Measurements from ENCODE around the gene C22orf23. TPM values are rescaled to one million over a fixed set of nuclear protein-coding genes. Genes with fewer than 3 reads are reported as not detected.

C22orf23 gene
- total RNA-seq, 4 donors from 2014 or later, result 0.21 TPM; not detected in 3

DNA sequence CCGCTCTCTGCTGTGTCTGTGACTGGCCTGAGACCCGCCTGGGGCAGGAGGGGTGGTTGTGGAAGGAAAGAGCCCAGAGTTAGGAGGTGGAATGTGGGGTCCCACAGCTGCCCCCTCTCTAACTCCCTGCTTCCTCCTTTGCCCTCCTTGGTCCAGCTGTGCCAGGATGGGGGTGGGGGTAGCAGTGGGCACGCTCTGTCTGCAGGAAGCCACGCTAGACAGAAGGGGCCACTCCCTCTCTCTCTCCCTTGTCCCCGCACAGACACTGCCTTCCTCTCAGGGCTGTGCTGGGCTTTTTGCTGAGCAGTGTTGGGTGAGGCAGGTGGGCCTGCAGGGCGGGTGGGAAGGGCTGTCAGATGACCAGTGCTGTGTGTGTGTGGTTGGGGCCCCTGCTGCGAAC, 33.0 kb upstream of the C22orf23 start:
- 56 to 59% methylated on average over 7 of the region's 7 CpGs for WGBS, 2 donors
- no peak for DNase-seq (ENCODE audit: low spot score in 2 of 2)
- H3K27ac ChIP-seq, result peak overlapping the region; percentile 78 to 97 (median 94)

GRCh38 chr22:37985751-37986281, 32.4 kb upstream of the C22orf23 start:
- Histone ChIP-seq H3K4me3 (peak overlapping the region; percentile 10 to 62 (median 50)), H3K36me3 (peaks cover 0 to 46% (median 0%) of the 10 kb centered on the region in 3 donors), H3K4me1 (peaks cover 0 to 19% (median 0%) of the 10 kb centered on the region in 4 donors), H3K9me3 (no peaks in the 10 kb centered on the region), H3K27ac (peak overlapping the region; percentile 88 to 97 (median 94)), H3K27me3 (no peaks in the 10 kb centered on the region)
- TF ChIP-seq POLR2A (IDR thresholded peaks at IDR 0.05) (peak in 1 of 2 donors; percentile 3), EP300 (IDR thresholded peaks at IDR 0.05) (peak in 1 of 2 donors; percentile 58)
- TF ChIP-seq, protein P1, sequence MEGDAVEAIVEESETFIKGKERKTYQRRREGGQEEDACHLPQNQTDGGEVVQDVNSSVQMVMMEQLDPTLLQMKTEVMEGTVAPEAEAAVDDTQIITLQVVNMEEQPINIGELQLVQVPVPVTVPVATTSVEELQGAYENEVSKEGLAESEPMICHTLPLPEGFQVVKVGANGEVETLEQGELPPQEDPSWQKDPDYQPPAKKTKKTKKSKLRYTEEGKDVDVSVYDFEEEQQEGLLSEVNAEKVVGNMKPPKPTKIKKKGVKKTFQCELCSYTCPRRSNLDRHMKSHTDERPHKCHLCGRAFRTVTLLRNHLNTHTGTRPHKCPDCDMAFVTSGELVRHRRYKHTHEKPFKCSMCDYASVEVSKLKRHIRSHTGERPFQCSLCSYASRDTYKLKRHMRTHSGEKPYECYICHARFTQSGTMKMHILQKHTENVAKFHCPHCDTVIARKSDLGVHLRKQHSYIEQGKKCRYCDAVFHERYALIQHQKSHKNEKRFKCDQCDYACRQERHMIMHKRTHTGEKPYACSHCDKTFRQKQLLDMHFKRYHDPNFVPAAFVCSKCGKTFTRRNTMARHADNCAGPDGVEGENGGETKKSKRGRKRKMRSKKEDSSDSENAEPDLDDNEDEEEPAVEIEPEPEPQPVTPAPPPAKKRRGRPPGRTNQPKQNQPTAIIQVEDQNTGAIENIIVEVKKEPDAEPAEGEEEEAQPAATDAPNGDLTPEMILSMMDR (IDR thresholded peaks at IDR 0.05), result no peak
- no peak for DNase-seq (ENCODE audit: low spot score in 2 of 2)
- 50 to 60% methylated on average over 26 to 27 of the region's 27 CpGs for WGBS, 2 donors

More for the DNA sequence above, 33.0 kb upstream of the C22orf23 start:
- no peaks in the 10 kb centered on the region for H3K27me3 ChIP-seq
- H3K36me3 ChIP-seq, result peaks cover 0 to 42% (median 0%) of the 10 kb centered on the region in 3 donors
- H3K4me1 ChIP-seq, result peaks cover 0 to 23% (median 0%) of the 10 kb centered on the region in 4 donors
- no peak for TF ChIP-seq EP300 (IDR thresholded peaks at IDR 0.05)
- TF ChIP-seq POLR2A (IDR thresholded peaks at IDR 0.05), result no peak
- TF ChIP-seq, protein P1 (IDR thresholded peaks at IDR 0.05), result no peak
- H3K4me3 ChIP-seq, result peak overlapping the region; percentile 10 to 52 (median 50)
- no peaks in the 10 kb centered on the region for H3K9me3 ChIP-seq

DNA sequence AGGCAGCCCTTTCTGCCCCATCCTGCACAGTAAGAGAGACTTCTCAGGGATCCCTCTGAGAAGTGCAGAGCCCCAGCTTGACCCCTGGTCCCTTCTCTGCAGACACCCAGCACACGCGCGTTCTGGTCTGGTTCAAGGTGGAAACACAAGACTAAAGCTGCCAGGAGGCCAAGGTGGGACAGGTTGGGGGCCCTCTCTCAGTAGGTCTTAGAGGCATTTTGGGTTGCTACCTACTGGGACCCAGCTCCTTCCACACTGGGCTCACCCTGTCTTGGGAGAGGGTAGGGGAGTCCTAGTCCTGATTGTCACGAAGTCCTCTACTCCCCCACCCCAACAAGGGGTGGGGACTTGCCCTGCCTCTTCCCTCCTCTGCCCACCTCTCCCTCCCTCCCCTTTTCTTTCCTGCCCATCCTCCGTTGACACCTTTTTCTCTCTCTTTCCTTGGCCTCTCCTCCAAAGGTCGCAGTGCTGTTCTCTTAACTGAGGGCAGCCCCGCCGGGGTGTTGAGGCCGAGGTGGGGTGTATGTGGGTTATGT, 31.7 kb upstream of the C22orf23 start:
- no peak for DNase-seq (ENCODE audit: low spot score in 2 of 2)
- Histone ChIP-seq H3K4me1 (peaks cover 0 to 12% (median 0%) of the 10 kb centered on the region in 4 donors), H3K27me3 (no peaks in the 10 kb centered on the region), H3K27ac (peak overlapping the region; percentile 88 to 97 (median 94)), H3K9me3 (no peaks in the 10 kb centered on the region), H3K36me3 (peaks cover 0 to 51% (median 0%) of the 10 kb centered on the region in 3 donors), H3K4me3 (peak overlapping the region; percentile 43 to 62 (median 48))
- WGBS, 2 donors, result 42 to 55% methylated on average over 9 of the region's 9 CpGs
- TF ChIP-seq POLR2A (IDR thresholded peaks at IDR 0.05) (no peak), EP300 (IDR thresholded peaks at IDR 0.05) (no peak)
- TF ChIP-seq, protein P1 (IDR thresholded peaks at IDR 0.05), result no peak

- Histone ChIP-seq H3K27me3 (no peaks in the 10 kb centered on the region), H3K9me3 (no peaks in the 10 kb centered on the region), H3K27ac (peak within 1 kb of the TSS; percentile 88 to 97 (median 94)), H3K4me3 (peak within 1 kb of the TSS; percentile 43 to 70 (median 53)), H3K36me3 (peaks cover 0 to 57% (median 0%) of the 10 kb centered on the region in 3 donors), H3K4me1 (peaks cover 0 to 4% (median 0%) of the 10 kb centered on the region in 4 donors)
- 45 to 51% methylated on average over 28 to 41 of the region's 42 CpGs for WGBS, 2 donors
- DNase-seq (ENCODE audit: low spot score in 2 of 2), result peak in 1 of 2 donors; percentile 22
- TF ChIP-seq EP300 (IDR thresholded peaks at IDR 0.05) (peak in 1 of 2 donors; percentile 90), POLR2A (IDR thresholded peaks at IDR 0.05) (peak; percentile 1 to 36)
- TF ChIP-seq, protein P1 (IDR thresholded peaks at IDR 0.05), result no peak
Measured at GRCh38 chr22:37983860-37984791, 30.7 kb upstream of the C22orf23 start, which contains the start of gene SOX10. TSS of gene SOX10 (minus strand) at chr22:37984555. CDS start at chr22:37983784, 771 bp downstream.

Measured in tibial nerve (tissue), 4 donors.